HuH-7.5 (cell line): ENCODE results near the gene ARFIP2.
A peak's percentile ranks its signal among the peaks of the same experiment; 100 is the strongest.

Source experiments
- DNase-seq: peaks from one replicate; pipeline ENCODE4 v3.0.0; 2011; ENCODE audit warnings: low spot score

Gene ARFIP2

GRCh38 chr11:6481924-6482275, 769 bp upstream of the ARFIP2 start:
- DNase-seq = no peak

GRCh38 chr11:6480299-6480914, 724 bp downstream of the ARFIP2 start:
- no peak for DNase-seq

- DNase-seq = no peak
Measured at GRCh38 chr11:6476571-6476970, 4.6 kb downstream of the ARFIP2 start.

- no peak for DNase-seq
Measured at GRCh38 chr11:6475936-6476335, 5.2 kb downstream of the ARFIP2 start.

- DNase-seq = no peak
Measured at GRCh38 chr11:6474806-6475500, 6.2 kb downstream of the ARFIP2 start.

- DNase-seq = no peak
Measured at GRCh38 chr11:6474413-6474792, 6.7 kb downstream of the ARFIP2 start.

- peak; percentile 83 for DNase-seq
Measured at GRCh38 chr11:6473451-6474412, 7.4 kb downstream of the ARFIP2 start, which contains the start of gene TRIM3. TSS of gene TRIM3 (minus strand) at chr11:6473941. CDS start at chr11:6465695, 8,246 bp downstream.

- no peak for DNase-seq
Measured at GRCh38 chr11:6472934-6473333, 8.2 kb downstream of the ARFIP2 start.

- DNase-seq = no peak
Measured at GRCh38 chr11:6469599-6469998, 11.5 kb downstream of the ARFIP2 start.

GRCh38 chr11:6468712-6469495, 12.2 kb downstream of the ARFIP2 start:
- DNase-seq = peak; percentile 53

- no peak for DNase-seq
Measured at GRCh38 chr11:6459099-6459450, 22.1 kb downstream of the ARFIP2 start.

GRCh38 chr11:6458352-6459098, 22.6 kb downstream of the ARFIP2 start:
- no peak for DNase-seq

GRCh38 chr11:6457581-6458320, 23.4 kb downstream of the ARFIP2 start:
- DNase-seq = no peak

- no peak for DNase-seq
Measured at GRCh38 chr11:6456361-6457073, 24.6 kb downstream of the ARFIP2 start.

- DNase-seq = no peak
Measured at GRCh38 chr11:6455070-6455469, 26.1 kb downstream of the ARFIP2 start.

GRCh38 chr11:6453152-6453551, 28.0 kb downstream of the ARFIP2 start:
- no peak for DNase-seq

GRCh38 chr11:6452219-6452618, 28.9 kb downstream of the ARFIP2 start:
- DNase-seq = no peak

- no peak for DNase-seq
Measured at GRCh38 chr11:6448574-6448973, 32.6 kb downstream of the ARFIP2 start.

GRCh38 chr11:6443269-6444003, 37.7 kb downstream of the ARFIP2 start:
- DNase-seq = peak; percentile 67
